H1 (cell line): Measurements from ENCODE around the gene SLC22A23. TPM values are rescaled to one million over a fixed set of nuclear protein-coding genes. Genes with fewer than 3 reads are reported as not detected.

Source experiments
- POU5F1 ChIP-seq: IDR thresholded peaks from 2 replicates; pipeline ENCODE4 v1.6.1; 2011; ENCODE audit warnings: low read depth, mild to moderate bottlenecking, low read length, moderate library complexity
- polyA plus RNA-seq, 7 experiments: library from polyadenylated mRNA; depleted of rRNA in 3 of 7; stranded (reverse) in 5 of 7; unstranded in 2 of 7; fragments of >200 nt in 5 of 7; fragments of 200-250 nt in 2 of 7; gene quantifications; 1 replicate in 5 of 7; 2 replicates in 1 of 7; 4 replicates in 1 of 7; pipeline versions ENCODE4 v1.2.1 to v1.2.3, GENCODE V29; 2011 to 2013; ENCODE audit warnings: missing spikeins in 2 of 7, mixed read lengths in 2 of 7
- total RNA-seq: library from RNA; stranded (reverse); fragmentation: NEBNext Ultra II Directional; extraction: Animal tissue kit (Norgen Biotek cat#: 25700); gene quantifications from 2 replicates; pipeline ENCODE4 v1.2.1, GENCODE V29; 2021

SLC22A23 gene
- total and polyA plus RNA-seq, 2 of the 8 experiments (the other 6 are each of a cell fraction or from before 2014, with no cell fraction given) = 9.9 to 38.4 TPM

DNA sequence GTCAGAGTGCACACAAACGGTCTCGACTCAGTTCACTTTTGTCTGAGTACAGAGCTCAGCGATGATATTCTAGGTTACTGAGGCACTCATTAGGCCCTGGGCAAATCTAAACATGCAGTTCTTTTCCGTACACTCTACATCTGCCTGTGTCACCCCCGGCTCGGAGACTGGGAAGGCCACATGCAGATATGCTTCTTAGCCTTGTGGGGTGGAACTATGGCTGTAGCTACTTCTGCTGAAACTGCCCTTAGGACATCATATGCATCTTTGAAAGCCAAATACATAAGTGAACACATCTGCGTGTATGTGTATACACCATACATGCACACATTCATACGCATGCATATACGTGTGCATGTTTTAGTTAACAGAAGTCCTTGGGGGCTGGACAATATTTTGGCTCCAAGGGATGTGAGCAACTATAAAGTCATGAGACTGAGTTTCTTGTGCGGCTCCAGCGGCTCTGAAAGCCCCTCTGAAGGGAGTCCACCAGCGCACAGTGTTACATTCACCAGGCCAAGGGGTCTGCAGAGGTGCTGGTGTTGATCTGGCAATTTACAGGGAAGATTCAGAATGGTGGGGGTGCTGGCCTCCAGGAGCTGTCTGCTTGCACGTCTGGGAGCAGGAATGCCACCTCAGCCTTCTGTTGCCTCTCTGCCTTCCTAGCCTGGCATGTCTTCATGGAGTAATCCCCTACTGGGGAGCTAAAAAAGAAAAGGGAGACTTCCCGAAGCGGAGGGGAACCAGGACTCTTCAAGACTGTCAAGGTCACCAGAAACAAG lies 166.5 kb downstream of the SLC22A23 start (continued):
- TF ChIP-seq POU5F1 = no peak
